Breast epithelium (tissue), 3 donors: ENCODE data around the gene FRMD5.

Experiments
- CTCF ChIP-seq, 3 donors: fragments of 450-650 bp; IDR thresholded peaks; one replicate each; pipeline ENCODE4 v1.5.1; 2016 to 2017; ENCODE audit warnings: antibody characterized with exemption in 3 of 3, mild to moderate bottlenecking in 3 of 3, moderate library complexity in 3 of 3
- POLR2A ChIP-seq: fragments of 450-650 bp; IDR thresholded peaks from one replicate; pipeline ENCODE4 v1.6.1; 2016; ENCODE audit warnings: antibody characterized with exemption, mild to moderate bottlenecking, moderate library complexity
- POLR2AphosphoS5 ChIP-seq, 3 donors: sonication (generic); formaldehyde crosslinking; IDR thresholded peaks; one replicate each; pipeline ENCODE4 v1.6.1; 2017; ENCODE audit warnings: antibody characterized with exemption in 3 of 3

GRCh38 chr15:44149224-44149623 lies 45.8 kb downstream of the FRMD5 start:
- TF ChIP-seq CTCF (IDR thresholded peaks at IDR 0.05): no peak
- TF ChIP-seq POLR2A: no peak
- TF ChIP-seq POLR2AphosphoS5 (IDR thresholded peaks at IDR 0.05): no peak
